ENCODE results near the gene SLC6A16.
"Not testable (repeated sequence)": the region's sequence is repeated elsewhere in the genome, so short reads cannot be mapped to it uniquely, and the experiment has no call there.

The SLC6A16 gene

GRCh38 chr19:49328741-49329140 is 3.8 kb upstream of the SLC6A16 start:
- no peak for DNase-seq

DNA sequence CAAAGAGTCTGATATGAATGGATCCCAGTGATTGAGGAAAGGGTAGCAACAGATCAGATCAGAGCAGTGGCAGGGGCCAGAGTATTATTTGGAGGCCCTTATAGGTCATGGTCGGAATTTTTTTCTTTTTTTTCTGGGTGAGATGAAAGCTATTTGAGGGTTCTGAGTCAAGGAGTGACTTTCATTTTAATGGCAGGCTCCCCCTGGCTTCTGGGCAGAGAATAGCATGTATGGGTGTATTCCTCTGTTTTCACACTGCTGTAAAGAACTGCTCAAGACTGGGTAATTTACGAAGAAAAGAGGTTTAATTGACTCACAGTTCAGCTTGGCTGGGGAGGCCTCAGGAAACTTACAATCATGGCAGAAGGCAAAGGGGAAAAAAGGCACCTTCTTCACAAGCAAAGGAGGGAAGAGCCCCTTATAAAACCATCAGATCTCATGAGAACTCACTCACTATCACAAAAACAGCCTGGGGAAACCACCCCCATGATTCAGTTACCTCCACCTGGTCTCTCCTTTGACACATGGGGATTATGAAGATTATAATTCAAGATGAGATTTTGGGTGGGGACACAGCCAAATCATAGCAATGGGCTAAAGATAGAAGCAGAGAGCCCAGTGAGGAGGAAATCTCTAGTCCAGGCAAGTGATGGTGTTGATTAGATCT is 3.0 kb upstream of the SLC6A16 start:
- peak; percentile 45 for DNase-seq

DNA sequence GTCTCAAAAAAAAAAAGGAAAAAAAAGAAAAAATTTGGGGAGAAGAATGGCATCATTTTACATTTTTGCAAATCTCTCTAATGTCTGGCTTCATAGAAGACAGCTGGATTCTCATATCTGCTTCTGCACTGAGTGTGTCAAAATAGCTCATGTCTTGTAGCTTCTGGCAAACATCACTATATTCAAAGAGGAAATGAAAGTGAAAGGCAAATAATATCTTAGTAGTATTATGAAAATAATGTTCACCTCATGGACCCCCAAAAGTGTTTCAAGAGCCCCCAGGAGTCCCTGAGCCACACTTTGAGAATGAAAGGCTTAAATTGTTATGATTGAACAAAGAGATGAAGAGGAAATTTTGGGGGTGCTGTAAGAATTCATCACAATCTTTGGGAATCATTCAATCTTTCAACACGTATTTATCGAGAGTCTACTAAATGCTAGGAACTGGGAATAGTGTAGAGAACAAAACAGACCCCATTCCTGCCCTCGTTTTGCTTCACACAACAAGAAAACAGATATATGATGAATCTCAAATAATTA is 1.2 kb upstream of the SLC6A16 start:
- DNase-seq, result no peak

DNA sequence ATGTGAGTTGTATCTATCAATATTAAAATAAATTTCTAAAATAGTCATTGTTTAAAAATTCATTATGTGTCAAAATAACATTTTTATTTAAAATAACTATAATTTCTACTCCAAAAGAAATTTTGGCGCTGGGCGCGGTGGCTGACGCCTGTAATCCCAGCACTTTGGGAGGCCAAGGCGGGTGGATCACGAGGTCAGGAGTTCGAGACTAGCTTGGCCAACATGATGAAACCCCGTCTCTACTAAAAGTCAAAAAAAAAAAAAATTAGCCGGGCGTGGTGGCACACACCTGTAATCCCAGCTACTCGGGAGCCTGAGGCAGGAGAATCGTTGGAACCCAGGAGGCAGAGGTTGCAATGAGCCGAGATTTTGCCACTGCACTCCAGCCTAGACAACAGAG is 765 bp upstream of the SLC6A16 start:
- not testable (repeated sequence) for DNase-seq

DNA sequence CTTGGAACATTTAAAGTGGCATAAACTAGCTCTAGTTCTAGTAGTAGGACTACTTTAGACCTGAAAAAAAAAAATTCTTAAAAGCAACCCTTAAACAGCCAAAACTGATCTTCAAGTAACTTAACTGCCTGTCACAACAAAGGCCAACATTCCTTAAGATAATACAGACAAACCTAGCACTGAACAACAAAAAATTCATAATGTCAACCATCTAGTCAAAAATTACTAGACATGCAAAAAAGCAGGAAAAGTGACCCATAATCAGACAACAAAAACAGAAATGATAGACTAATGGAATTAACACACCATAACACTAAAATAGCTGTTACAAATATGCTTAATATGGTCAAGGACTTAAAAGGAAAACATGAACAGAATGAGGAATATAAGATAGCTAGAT is 6.7 kb downstream of the SLC6A16 start:
- no peak for DNase-seq

DNA sequence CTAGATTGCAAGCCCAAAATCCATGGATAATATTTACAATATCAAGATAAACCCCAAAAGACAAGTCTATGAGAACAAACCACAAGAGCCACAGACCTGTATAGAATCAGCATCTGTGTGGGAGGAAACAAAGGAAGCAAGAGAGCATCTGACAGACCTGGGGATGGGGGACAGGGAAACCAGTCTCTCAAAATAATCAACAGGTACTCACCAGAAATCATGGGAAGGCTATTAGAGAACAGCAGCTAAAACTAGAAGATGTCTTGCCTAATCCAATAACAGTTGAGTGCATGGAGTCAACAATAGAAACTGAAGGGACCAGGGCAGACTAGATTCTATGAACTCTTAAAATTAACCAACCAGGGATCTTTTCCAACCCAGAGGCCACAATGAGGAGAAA is 8.7 kb downstream of the SLC6A16 start:
- no peak for DNase-seq

GRCh38 chr19:49315111-49315510 is 9.9 kb downstream of the SLC6A16 start:
- no peak for DNase-seq

GRCh38 chr19:49309087-49309486 is 15.9 kb downstream of the SLC6A16 start:
- DNase-seq, result no peak

DNA sequence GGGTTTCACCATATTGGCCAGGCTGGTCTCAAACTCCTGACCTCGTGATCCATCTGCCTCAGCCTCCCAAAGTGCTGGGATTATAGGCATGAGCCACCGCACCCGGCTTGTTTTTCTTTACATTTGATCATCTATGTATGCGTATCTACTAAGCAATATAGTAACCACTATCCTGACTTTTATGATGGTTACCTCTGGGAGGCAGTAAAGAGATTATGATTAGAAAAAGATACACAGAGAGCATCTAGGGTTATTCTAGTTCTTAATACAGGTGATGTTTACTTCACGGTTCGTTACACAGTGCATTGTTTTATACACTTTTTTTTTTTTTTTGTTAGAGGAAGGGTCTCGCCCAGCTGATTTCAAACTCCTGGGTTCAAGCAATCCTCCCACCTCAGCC is 18.3 kb downstream of the SLC6A16 start:
- not testable (repeated sequence) for DNase-seq

GRCh38 chr19:49301866-49302252 is 23.1 kb downstream of the SLC6A16 start:
- DNase-seq, result no peak

DNA sequence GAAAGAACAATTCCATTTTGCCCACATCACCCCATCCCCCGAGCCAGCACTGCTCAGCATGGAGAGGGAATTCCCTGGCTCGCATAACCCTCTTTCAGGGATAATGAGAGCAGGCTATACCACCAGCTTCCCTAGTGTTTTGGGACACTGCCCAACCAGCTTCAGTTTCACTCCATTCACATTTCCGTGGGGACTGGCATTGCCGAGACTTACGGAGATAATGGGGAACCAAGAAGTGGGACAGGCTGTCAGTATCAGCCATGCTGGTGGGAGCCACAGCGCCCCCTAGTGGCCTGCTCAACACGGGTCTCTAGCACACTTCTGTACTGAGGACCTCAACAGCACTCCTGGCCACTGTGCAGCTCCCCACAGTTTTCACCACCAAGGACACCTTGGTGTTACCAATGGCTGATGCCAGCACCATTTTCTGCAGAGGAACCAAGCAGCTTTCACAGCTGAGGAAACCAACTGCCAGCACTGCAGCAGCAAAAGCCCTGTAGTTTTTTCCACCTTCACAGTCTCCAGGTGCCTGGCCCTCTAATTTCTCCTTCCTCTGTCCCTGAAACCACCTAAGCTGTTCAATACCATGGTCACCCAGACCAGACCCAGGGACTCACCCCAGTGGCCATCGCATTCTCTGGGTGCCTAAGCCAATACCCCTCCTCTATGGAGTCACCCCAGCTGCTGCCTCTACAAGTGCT is 23.7 kb downstream of the SLC6A16 start:
- peak; percentile 86 for DNase-seq

DNA sequence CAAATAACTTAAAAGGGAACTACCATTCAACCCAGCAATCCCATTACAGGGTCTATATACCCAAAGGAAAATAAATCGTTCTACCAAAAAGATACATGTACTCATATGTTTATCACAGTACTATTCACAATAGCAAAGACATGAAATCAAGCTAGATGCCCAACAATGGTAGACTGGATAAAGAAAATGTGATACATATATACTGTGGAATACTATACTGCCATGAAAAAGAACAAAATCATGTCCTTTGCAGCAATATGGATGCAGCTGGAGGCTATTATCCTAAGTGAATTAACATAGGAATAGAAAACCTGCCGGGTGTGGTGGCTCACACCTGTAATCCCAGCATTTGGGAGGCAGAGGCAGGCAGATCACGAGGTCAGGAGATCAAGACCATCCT is 26.3 kb downstream of the SLC6A16 start:
- DNase-seq, result not testable (repeated sequence)

- no peak for DNase-seq
Measured at GRCh38 chr19:49297403-49297802, 27.6 kb downstream of the SLC6A16 start.

- no peak for DNase-seq
Measured at GRCh38 chr19:49295208-49295880, 29.6 kb downstream of the SLC6A16 start.

- DNase-seq, result no peak
Measured at GRCh38 chr19:49294401-49294800, 30.6 kb downstream of the SLC6A16 start.

GRCh38 chr19:49290517-49290916 is 34.5 kb downstream of the SLC6A16 start:
- DNase-seq, result no peak

GRCh38 chr19:49289286-49289685 is 35.7 kb downstream of the SLC6A16 start:
- DNase-seq, result not testable (repeated sequence)

DNA sequence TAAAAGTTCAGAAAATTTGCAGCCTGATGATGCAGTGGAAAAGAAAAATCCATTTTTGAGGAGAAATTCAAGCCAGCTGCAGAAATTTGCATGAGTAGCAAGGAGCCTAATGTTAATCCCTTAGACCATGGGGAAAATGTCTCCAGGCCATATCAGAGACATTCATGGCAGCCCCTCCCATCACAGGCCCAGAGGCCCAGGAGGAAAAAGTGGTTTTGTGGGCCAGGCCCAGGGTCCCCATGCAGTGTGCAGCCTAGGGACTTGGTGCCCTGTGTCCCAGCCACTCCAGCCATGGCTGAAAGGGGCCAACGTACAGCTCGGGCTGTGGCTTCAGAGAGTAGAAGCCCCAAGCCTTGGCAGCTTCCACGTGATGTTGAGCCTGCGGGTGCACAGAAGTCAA is 36.8 kb downstream of the SLC6A16 start:
- DNase-seq, result not testable (repeated sequence)

DNA sequence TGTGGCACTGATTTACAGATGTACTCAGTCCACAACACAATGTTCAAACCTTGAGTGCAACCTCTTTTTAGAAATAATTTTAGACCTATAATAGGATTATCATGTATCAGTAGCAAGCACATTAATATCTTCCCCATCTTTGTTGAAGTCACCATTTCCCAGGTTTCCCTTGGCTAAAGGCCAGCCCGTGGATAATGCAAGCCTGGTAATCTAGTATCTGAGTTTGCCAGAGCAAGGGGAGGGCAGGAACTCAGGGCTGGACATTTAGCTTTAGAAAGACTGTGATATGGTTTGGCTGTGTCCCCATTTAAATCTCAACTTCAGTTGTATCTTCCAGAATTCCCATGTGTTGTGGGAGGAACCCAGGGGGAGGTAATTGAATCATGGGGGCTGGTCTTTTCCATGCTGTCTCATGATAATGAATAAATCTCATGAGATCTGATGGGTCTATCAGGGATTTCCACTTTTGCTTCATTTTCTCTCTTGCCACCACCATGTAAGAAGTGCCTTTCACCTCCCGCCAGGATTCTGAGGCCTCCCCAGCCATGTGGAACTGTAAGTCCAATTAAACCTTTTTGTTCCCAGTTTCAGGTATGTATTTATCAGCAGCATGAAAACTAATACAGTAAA is 37.7 kb downstream of the SLC6A16 start:
- DNase-seq, result no peak

DNA sequence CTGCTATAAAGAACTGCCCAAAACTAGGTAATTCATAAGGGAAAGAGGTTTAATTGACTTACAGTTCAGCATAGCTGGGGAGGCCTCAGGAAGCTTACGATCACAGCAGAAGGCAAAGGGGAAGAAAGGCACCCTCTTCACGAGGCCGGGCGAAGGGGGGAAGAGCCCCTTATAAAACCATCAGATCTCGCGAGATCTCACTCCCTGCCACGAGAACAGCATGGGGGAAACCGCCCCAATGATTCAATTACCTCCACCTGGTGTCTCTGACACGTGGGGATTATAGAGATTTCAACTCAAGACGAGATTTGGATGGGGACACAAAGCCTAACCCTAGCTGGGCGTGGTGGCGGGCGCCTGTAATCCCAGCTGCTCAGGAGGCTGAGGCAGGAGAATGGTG is 42.8 kb downstream of the SLC6A16 start:
- no peak for DNase-seq

GRCh38 chr19:49272204-49272603 is 52.8 kb downstream of the SLC6A16 start:
- DNase-seq, result no peak

- DNase-seq, result no peak
Measured at GRCh38 chr19:49271080-49271753, 53.8 kb downstream of the SLC6A16 start.

DNA sequence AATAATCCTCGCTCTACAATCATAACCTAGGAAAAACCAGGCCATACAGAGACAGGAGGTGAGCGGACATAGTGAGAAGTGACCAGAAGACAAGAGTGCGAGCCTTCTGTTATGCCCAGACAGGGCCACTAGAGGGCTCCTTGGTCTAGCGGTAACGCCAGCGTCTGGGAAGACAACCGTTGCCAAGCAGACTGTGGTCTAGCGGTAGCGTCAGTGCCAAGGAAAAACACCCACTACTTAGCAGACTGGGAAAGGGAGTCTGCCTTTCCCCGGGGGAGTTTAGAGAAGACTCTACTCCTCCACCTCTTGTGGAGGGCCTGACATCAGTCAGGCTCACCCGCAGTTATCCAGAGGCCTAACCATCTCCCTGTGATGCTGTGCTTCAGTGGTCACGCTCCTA is 58.6 kb downstream of the SLC6A16 start:
- DNase-seq, result peak; percentile 33

Data from stimulated activated CD4-positive, alpha-beta T cell treated with anti-CD3 and anti-CD28 coated beads, Interleukin-4, amount 100 ng/mL, for 1 hour (primary cell).